Hepatocyte (in vitro differentiated cells): Measurements from ENCODE around the gene TFAP2B.

Experiments
- EZH2 ChIP-seq: fragments of 200-600 bp; sonication (generic); IDR thresholded peaks from 2 replicates; pipeline ENCODE4 v1.6.1; 2016; ENCODE audit warnings: antibody characterized with exemption, mild to moderate bottlenecking, borderline replicate concordance
- EZH2phosphoT487 ChIP-seq: fragments of 200-600 bp; sonication (generic); IDR thresholded peaks from one replicate; pipeline ENCODE4 v1.6.1; 2018; ENCODE audit warnings: antibody characterized with exemption, mild to moderate bottlenecking, low read depth, moderate library complexity; ENCODE audit not compliant: unreplicated experiment, severe bottlenecking
- TF ChIP-seq, protein P1 (sequence below): fragments of 200-600 bp; sonication (generic); IDR thresholded peaks from 2 replicates; pipeline ENCODE4 v1.5.1; 2016; ENCODE audit warnings: antibody characterized with exemption, mild to moderate bottlenecking; ENCODE audit not compliant: poor library complexity

DNA sequence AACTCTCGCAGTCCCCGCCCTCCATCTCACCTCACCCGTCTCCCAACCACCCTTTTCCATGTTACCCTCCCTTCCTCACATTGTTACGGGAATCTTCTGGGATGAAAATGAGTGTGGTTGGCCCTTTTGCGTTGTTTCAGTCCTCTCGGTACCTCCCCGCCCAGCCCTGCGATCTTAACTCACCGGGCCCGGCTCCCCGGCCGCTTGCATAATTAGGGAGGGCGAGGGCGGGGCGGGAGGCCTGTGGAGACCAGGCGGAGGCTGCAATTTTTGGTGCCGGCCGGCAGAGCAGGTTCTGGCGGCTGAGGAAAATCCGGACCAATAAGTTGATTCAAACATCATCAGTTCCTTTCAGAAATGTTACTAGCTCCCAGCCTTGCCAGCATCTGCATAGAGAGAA is 25.2 kb downstream of the TFAP2B start:
- peak; percentile 6 for TF ChIP-seq EZH2
- TF ChIP-seq, protein P1, sequence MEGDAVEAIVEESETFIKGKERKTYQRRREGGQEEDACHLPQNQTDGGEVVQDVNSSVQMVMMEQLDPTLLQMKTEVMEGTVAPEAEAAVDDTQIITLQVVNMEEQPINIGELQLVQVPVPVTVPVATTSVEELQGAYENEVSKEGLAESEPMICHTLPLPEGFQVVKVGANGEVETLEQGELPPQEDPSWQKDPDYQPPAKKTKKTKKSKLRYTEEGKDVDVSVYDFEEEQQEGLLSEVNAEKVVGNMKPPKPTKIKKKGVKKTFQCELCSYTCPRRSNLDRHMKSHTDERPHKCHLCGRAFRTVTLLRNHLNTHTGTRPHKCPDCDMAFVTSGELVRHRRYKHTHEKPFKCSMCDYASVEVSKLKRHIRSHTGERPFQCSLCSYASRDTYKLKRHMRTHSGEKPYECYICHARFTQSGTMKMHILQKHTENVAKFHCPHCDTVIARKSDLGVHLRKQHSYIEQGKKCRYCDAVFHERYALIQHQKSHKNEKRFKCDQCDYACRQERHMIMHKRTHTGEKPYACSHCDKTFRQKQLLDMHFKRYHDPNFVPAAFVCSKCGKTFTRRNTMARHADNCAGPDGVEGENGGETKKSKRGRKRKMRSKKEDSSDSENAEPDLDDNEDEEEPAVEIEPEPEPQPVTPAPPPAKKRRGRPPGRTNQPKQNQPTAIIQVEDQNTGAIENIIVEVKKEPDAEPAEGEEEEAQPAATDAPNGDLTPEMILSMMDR: no peak
- TF ChIP-seq EZH2phosphoT487: peak; percentile 81
